Left lung (tissue), 10 donors: Measurements from ENCODE around the gene ARHGAP26. TPM values are rescaled to one million over a fixed set of nuclear protein-coding genes. Genes with fewer than 3 reads are reported as not detected.

Source experiments
- ATAC-seq: fragments of 200-7000 bp; cut with Tn5 transposase; one replicate; pipeline ENCODE4 v1.9.1; 2020; ENCODE audit warnings: moderate library complexity
- DNase-seq, 4 donors: peaks; one replicate each; pipeline ENCODE4 v3.0.0-alpha.2; 2013 to 2020
- H3K27ac ChIP-seq, 2 donors: fragments of 200-600 bp; sonication (generic) in 1 of 2; one replicate each; pipeline versions ENCODE4 v1.5.0 to v1.8.0; 2020 to 2021
- H3K27me3 ChIP-seq, 2 donors: fragments of 200-600 bp; sonication (generic) in 1 of 2; one replicate each; pipeline versions ENCODE4 v1.5.0 to v1.8.0; 2020 to 2021
- H3K36me3 ChIP-seq, 2 donors: fragments of 200-600 bp; sonication (generic) in 1 of 2; one replicate each; pipeline versions ENCODE4 v1.5.0 to v1.8.0; 2020 to 2021
- H3K4me1 ChIP-seq, 2 donors: fragments of 200-600 bp; one replicate each; pipeline ENCODE4 v1.8.0; 2021
- H3K4me3 ChIP-seq, 2 donors: fragments of 200-600 bp; sonication (generic) in 1 of 2; one replicate each; pipeline versions ENCODE4 v1.5.0 to v1.8.0; 2020 to 2021; ENCODE audit warnings: mild to moderate bottlenecking in 1 of 2
- H3K9me3 ChIP-seq, 2 donors: fragments of 200-600 bp; sonication (generic) in 1 of 2; one replicate each; pipeline versions ENCODE4 v1.5.0 to v1.8.0; 2020 to 2021
- CTCF ChIP-seq, 2 donors: fragments of 200-600 bp; sonication (generic) in 1 of 2; IDR thresholded peaks; one replicate each; pipeline versions ENCODE4 v1.5.0 to v1.8.0; 2021; ENCODE audit warnings: antibody characterized with exemption in 2 of 2
- intact Hi-C, 2 donors: fragments of 100-400 bp; cut with DNase I; formaldehyde crosslinking; loops; one replicate each; pipeline versions ENCODE4 v1.11.2 to v1.14.2; 2022
- polyA plus RNA-seq, 6 donors: library from polyadenylated mRNA; unstranded; fragments of 120-200 nt; gene quantifications; one replicate each; pipeline ENCODE4 v1.2.1, GENCODE V29; 2013; ENCODE audit not compliant: insufficient read length in 6 of 6
- total RNA-seq, 2 donors: library from RNA; stranded (reverse); fragmentation: NEBNext Ultra II Directional; extraction: Animal tissue kit (Norgen Biotek cat#: 25700); gene quantifications; one replicate each; pipeline ENCODE4 v1.2.1, GENCODE V29; 2021
- donor health status: DM: no; HTN: yes; CAD: no.
- donor health status: DM: no; HTN: no; CAD: no.

ARHGAP26 gene
- total and polyA plus RNA-seq, 8 donors, result 13.9 to 61.9 (median 14.9) TPM

GRCh38 chr5:142853682-142854081 lies 83.5 kb downstream of the ARHGAP26 start:
- no peak overlapping the region for H3K4me3 ChIP-seq
- DNase-seq, result no peak
- no peaks in the 10 kb centered on the region for H3K36me3 ChIP-seq
- H3K27me3 ChIP-seq, result no peaks in the 10 kb centered on the region
- intact Hi-C loops, result no loop called here
- H3K9me3 ChIP-seq, result no peaks in the 10 kb centered on the region
- no peak for TF ChIP-seq CTCF (IDR thresholded peaks at IDR 0.05)
- peaks cover 6 to 36% of the 10 kb centered on the region in 2 donors for H3K4me1 ChIP-seq
- H3K27ac ChIP-seq, result no peak overlapping the region
- ATAC-seq, result peak; percentile 77

GRCh38 chr5:142856269-142856782 lies 86.1 kb downstream of the ARHGAP26 start:
- H3K4me3 ChIP-seq, result no peak overlapping the region
- H3K4me1 ChIP-seq, result peaks cover 6 to 53% of the 10 kb centered on the region in 2 donors
- intact Hi-C loops, result no loop called here
- H3K27me3 ChIP-seq, result no peaks in the 10 kb centered on the region
- DNase-seq, result no peak
- no peak for ATAC-seq
- no peaks in the 10 kb centered on the region for H3K36me3 ChIP-seq
- no peak overlapping the region for H3K27ac ChIP-seq
- TF ChIP-seq CTCF (IDR thresholded peaks at IDR 0.05), result no peak
- H3K9me3 ChIP-seq, result no peaks in the 10 kb centered on the region

- no peak overlapping the region for H3K4me3 ChIP-seq
- DNase-seq (no peak), ATAC-seq (peak; percentile 10)
- H3K36me3 ChIP-seq, result no peaks in the 10 kb centered on the region
- peak overlapping the region in 1 of 2 donors; percentile 24 for H3K27ac ChIP-seq
- intact Hi-C loops, result no loop called here
- H3K27me3 ChIP-seq, result no peaks in the 10 kb centered on the region
- no peak for TF ChIP-seq CTCF (IDR thresholded peaks at IDR 0.05)
- no peaks in the 10 kb centered on the region for H3K9me3 ChIP-seq
- peaks cover 6 to 61% of the 10 kb centered on the region in 2 donors for H3K4me1 ChIP-seq
These were observed 87.2 kb downstream of the ARHGAP26 start for GRCh38 chr5:142857405-142857804.

GRCh38 chr5:142859037-142859436 lies 88.9 kb downstream of the ARHGAP26 start:
- no peak for TF ChIP-seq CTCF (IDR thresholded peaks at IDR 0.05)
- H3K27ac ChIP-seq, result no peak overlapping the region
- H3K36me3 ChIP-seq, result no peaks in the 10 kb centered on the region
- H3K4me3 ChIP-seq, result no peak overlapping the region
- DNase-seq (no peak), ATAC-seq (no peak)
- peaks cover 0 to 50% of the 10 kb centered on the region in 2 donors for H3K4me1 ChIP-seq
- no peaks in the 10 kb centered on the region for H3K27me3 ChIP-seq
- no peaks in the 10 kb centered on the region for H3K9me3 ChIP-seq
- intact Hi-C loops, result no loop called here

GRCh38 chr5:142860270-142860669 lies 90.1 kb downstream of the ARHGAP26 start:
- DNase-seq (no peak), ATAC-seq (peak; percentile 63)
- no peak for TF ChIP-seq CTCF (IDR thresholded peaks at IDR 0.05)
- intact Hi-C loops, result no loop called here
- Histone ChIP-seq H3K27me3 (no peaks in the 10 kb centered on the region), H3K27ac (peak overlapping the region in 1 of 2 donors; percentile 58), H3K4me3 (no peak overlapping the region), H3K36me3 (no peaks in the 10 kb centered on the region), H3K4me1 (peaks cover 0 to 58% of the 10 kb centered on the region in 2 donors), H3K9me3 (no peaks in the 10 kb centered on the region)
